ENCODE measurements around the gene SAC3D1. TPM values are rescaled to one million over a fixed set of nuclear protein-coding genes. Genes with fewer than 3 reads are reported as not detected.

SAC3D1 gene
- total and polyA plus RNA-seq, 9 of the 15 experiments (the other 6 are each of a cell fraction or from before 2014, with no cell fraction given) = 0.20 to 35.2 (median 5.8) TPM

DNA sequence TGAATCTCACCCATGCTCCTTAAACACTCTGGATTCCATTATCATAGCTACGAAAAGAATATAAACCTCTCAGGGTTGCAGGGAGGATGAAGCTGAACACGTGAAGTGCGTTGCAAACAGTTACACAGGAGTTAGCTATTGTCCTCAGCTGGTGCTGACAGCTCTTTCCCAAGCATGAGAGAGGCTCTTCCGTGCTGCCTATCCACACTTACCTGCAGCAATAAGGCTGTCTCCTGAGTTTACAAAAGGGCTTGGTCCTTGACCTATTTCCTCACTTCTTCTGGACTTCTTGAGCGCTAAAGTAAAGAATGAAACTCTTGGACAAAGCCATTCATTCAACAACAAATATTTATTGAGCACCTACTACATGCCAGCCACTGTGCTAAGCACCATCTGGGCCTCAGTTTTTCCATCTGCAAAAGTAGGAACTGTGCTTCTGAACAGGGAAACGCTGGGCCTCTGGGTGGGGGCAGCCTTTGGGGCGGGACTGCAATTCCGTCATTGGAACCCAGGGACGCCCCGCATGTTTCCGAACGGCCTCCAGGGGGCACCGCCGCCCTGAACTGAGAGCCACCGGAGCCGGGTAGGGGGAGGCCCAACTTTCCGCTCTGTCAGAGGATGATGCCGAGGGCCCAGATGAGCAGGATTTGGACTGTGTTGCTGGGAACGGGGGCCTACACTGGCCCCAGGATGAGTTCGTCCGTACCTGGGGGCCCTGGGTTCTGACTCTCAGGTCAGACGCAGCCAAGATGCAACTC, 27.7 kb upstream of the SAC3D1 start:
- ChIA-PET POLR2A (interaction anchor here (0.7 to 2.3 kb wide), 9 partner anchors 10 to 109 kb away, joined by 3 to 14 read pairs (median 3); partner anchors contain the start of genes BATF2, FAU, MRPL49 and ZNHIT2), CTCF (ENCODE audit: low intra/inter-chr PET ratio) (interaction anchor here (0.6 to 2.3 kb wide), 13 partner anchors 65 to 270 kb away, joined by 3 to 18 read pairs (median 4); partner anchors contain the start of genes ATG2A, CAPN1, CDC42BPG and CDCA5)
- Histone ChIP-seq H4K20me1 (replicated peaks; ENCODE audit: control insufficient read depth, insufficient read depth, low read length) (no peaks in the 10 kb centered on the region), H3K4me2 (ENCODE audit: insufficient read depth, low read length) (peak overlapping the region; percentile 98), H3K79me2 (ENCODE audit: control insufficient read depth, insufficient read depth, low read length) (peaks cover 25% of the 10 kb centered on the region), H3K36me3 (ENCODE audit: control insufficient read depth, insufficient read depth, low read length) (peaks cover 14% of the 10 kb centered on the region; the same call in 2 of the 3 replicates), H2AFZ (ENCODE audit: low read depth, low read length) (peak overlapping the region; percentile 99), H3K9me1 (ENCODE audit: control insufficient read depth, insufficient read depth, low read length) (peaks cover 4% of the 10 kb centered on the region), H3K4me1 (replicated peaks in 1 of 2; ENCODE audit: control insufficient read depth in 2 of 2, insufficient read depth in 2 of 2, low read length in 2 of 2) (peaks cover 10 to 35% of the 10 kb centered on the region in 2 experiments; a peak in 4 of 5 replicates), H3K9ac (ENCODE audit: insufficient read depth in 1 of 2, low read depth in 2 of 2, low read length in 2 of 2) (peak overlapping the region; percentile 91 to 97), H3K9me3 (replicated peaks; ENCODE audit: control insufficient read depth, insufficient read depth, low read depth, low read length) (no peaks in the 10 kb centered on the region; the same call in 1 of the 2 replicates), H3K27ac (ENCODE audit: extremely low read depth, low read depth, low read length) (peak overlapping the region; percentile 93), H3K4me3 (peak overlapping the region; percentile 67), H3K27me3 (ENCODE audit: control insufficient read depth in 2 of 2, insufficient read depth in 2 of 2, low read length in 2 of 2) (no peaks in the 10 kb centered on the region)
- peak; percentile 92 for ATAC-seq
- FAIRE-seq = peak; percentile 86
- in situ Hi-C loops (cut with MboI) (no loop called here), intact Hi-C loops (cut with micrococcal nuclease) (loop anchor here (1.0 to 5.0 kb wide), 3 partner anchors 49 to 104 kb away; partner anchors contain the start of genes TM7SF2 and ZNHIT2)
- WGBS (ENCODE audit: insufficient coverage, low coverage, missing lambda C conversion rate) = 12% methylated on average over 22 of the region's 22 CpGs
- BruUV-seq (replicated peaks) = TSS peak; percentile 86
- peak; percentile 92 to 95 (median 94) for DNase-seq (ENCODE audit: extremely low read depth in 1 of 4, low spot score in 3 of 4)
- peak; percentile 77; the same call in 1 of the 2 replicates for TF ChIP-seq XRCC5 (IDR thresholded peaks at IDR 0.05; ENCODE audit: low read depth, low read length)
- no peak for TF ChIP-seq ETV5 (CRISPR knock-in tag; IDR thresholded peaks at IDR 0.05; ENCODE audit: low read depth)
- TF ChIP-seq, protein P1, sequence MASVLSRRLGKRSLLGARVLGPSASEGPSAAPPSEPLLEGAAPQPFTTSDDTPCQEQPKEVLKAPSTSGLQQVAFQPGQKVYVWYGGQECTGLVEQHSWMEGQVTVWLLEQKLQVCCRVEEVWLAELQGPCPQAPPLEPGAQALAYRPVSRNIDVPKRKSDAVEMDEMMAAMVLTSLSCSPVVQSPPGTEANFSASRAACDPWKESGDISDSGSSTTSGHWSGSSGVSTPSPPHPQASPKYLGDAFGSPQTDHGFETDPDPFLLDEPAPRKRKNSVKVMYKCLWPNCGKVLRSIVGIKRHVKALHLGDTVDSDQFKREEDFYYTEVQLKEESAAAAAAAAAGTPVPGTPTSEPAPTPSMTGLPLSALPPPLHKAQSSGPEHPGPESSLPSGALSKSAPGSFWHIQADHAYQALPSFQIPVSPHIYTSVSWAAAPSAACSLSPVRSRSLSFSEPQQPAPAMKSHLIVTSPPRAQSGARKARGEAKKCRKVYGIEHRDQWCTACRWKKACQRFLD (CRISPR knock-in tag; IDR thresholded peaks at IDR 0.05) = no peak; the same call in 1 of the 2 replicates
- TF ChIP-seq TRIM25 (IDR thresholded peaks at IDR 0.05; ENCODE audit: borderline replicate concordance) = no peak
- TF ChIP-seq ZNF740 (CRISPR knock-in tag; IDR thresholded peaks at IDR 0.05) = peak; percentile 59; the same call in 1 of the 2 replicates
- TF ChIP-seq ZNF740 (tag; IDR thresholded peaks at IDR 0.05) = no peak
- TF ChIP-seq TBL1XR1 (IDR thresholded peaks at IDR 0.05; ENCODE audit: low read length in 2 of 2) = peak in 1 of 2 experiments; percentile 37; a peak in 2 of 4 replicates
- TF ChIP-seq JUND (IDR thresholded peaks at IDR 0.05; ENCODE audit: borderline replicate concordance, low read depth, low read length) = peak; percentile 69; the same call in 1 of the 2 replicates
- TF ChIP-seq JUND (tag; IDR thresholded peaks at IDR 0.05; ENCODE audit: borderline replicate concordance, low read depth, low read length) = peak; percentile 73; the same call in 1 of the 3 replicates
- no peak for TF ChIP-seq MEF2A (IDR thresholded peaks at IDR 0.05; ENCODE audit: control insufficient read depth, low read depth, low read length)
- TF ChIP-seq ARID1B (IDR thresholded peaks at IDR 0.05) = peak; percentile 60
- no peak for TF ChIP-seq HMG20B (CRISPR knock-in tag; IDR thresholded peaks at IDR 0.05)
- no peak for TF ChIP-seq PATZ1 (CRISPR knock-in tag; IDR thresholded peaks at IDR 0.05; ENCODE audit: borderline replicate concordance)
- no peak; the same call in 1 of the 2 replicates for TF ChIP-seq KLF16 (IDR thresholded peaks at IDR 0.05)
